ENCODE data around the gene PRODH.

DNA sequence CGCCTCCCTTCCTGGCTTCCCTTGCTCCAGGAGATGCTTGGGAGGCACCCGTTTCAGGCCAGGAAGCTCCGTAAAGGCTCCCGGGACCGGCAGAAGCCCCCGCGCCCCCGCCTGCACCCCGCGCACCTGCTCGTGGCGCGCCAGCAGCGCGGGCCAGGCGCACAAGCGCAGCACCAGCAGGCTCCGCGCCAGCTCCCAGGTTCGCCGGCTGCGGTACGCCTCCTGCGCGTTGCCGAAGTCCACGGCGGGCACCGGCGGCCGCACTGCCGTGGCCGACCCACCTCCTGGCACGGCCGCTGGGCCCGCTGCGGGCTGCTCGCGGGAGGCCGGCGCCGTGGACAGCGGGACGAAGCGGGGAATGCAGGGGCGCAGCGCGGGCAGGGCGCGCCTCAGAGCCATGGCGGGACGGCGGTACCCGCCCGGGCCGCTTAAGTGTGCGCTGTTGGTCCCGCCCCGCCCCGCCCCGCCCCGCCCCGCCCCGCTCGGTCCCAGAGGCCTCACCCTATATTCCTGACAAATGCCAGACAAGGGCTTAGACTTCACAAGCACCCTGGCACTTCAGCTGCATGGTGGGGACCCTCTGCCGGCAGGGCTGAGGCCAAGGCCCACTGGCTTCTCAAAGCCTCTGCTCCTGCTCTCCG lies at the start of gene PRODH:
- TF ChIP-seq POLR2AphosphoS5 (IDR thresholded peaks at IDR 0.05; ENCODE audit: low read depth) (no peak), JUNB (IDR thresholded peaks at IDR 0.05; ENCODE audit: unreplicated experiment) (no peak), EZH2 (IDR thresholded peaks at IDR 0.05; ENCODE audit: low read depth, unreplicated experiment) (no peak), EZH2phosphoT487 (IDR thresholded peaks at IDR 0.05; ENCODE audit: unreplicated experiment) (no peak), NANOG (IDR thresholded peaks at IDR 0.05; ENCODE audit: borderline replicate concordance) (no peak)
- TF ChIP-seq, protein P1, sequence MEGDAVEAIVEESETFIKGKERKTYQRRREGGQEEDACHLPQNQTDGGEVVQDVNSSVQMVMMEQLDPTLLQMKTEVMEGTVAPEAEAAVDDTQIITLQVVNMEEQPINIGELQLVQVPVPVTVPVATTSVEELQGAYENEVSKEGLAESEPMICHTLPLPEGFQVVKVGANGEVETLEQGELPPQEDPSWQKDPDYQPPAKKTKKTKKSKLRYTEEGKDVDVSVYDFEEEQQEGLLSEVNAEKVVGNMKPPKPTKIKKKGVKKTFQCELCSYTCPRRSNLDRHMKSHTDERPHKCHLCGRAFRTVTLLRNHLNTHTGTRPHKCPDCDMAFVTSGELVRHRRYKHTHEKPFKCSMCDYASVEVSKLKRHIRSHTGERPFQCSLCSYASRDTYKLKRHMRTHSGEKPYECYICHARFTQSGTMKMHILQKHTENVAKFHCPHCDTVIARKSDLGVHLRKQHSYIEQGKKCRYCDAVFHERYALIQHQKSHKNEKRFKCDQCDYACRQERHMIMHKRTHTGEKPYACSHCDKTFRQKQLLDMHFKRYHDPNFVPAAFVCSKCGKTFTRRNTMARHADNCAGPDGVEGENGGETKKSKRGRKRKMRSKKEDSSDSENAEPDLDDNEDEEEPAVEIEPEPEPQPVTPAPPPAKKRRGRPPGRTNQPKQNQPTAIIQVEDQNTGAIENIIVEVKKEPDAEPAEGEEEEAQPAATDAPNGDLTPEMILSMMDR (conservative IDR thresholded peaks at IDR 0.05; ENCODE audit: low read depth in 2 of 2), result no peak
- TF ChIP-seq, protein P2, sequence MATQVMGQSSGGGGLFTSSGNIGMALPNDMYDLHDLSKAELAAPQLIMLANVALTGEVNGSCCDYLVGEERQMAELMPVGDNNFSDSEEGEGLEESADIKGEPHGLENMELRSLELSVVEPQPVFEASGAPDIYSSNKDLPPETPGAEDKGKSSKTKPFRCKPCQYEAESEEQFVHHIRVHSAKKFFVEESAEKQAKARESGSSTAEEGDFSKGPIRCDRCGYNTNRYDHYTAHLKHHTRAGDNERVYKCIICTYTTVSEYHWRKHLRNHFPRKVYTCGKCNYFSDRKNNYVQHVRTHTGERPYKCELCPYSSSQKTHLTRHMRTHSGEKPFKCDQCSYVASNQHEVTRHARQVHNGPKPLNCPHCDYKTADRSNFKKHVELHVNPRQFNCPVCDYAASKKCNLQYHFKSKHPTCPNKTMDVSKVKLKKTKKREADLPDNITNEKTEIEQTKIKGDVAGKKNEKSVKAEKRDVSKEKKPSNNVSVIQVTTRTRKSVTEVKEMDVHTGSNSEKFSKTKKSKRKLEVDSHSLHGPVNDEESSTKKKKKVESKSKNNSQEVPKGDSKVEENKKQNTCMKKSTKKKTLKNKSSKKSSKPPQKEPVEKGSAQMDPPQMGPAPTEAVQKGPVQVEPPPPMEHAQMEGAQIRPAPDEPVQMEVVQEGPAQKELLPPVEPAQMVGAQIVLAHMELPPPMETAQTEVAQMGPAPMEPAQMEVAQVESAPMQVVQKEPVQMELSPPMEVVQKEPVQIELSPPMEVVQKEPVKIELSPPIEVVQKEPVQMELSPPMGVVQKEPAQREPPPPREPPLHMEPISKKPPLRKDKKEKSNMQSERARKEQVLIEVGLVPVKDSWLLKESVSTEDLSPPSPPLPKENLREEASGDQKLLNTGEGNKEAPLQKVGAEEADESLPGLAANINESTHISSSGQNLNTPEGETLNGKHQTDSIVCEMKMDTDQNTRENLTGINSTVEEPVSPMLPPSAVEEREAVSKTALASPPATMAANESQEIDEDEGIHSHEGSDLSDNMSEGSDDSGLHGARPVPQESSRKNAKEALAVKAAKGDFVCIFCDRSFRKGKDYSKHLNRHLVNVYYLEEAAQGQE (IDR thresholded peaks at IDR 0.05; ENCODE audit: unreplicated experiment), result no peak
- TF ChIP-seq, protein P3, sequence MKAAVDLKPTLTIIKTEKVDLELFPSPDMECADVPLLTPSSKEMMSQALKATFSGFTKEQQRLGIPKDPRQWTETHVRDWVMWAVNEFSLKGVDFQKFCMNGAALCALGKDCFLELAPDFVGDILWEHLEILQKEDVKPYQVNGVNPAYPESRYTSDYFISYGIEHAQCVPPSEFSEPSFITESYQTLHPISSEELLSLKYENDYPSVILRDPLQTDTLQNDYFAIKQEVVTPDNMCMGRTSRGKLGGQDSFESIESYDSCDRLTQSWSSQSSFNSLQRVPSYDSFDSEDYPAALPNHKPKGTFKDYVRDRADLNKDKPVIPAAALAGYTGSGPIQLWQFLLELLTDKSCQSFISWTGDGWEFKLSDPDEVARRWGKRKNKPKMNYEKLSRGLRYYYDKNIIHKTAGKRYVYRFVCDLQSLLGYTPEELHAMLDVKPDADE (IDR thresholded peaks at IDR 0.05), result no peak

All from GM23338 (cell line).